HCT116 (cell line): ENCODE results near the gene EVC2.

Source experiments
- CBX3 ChIP-seq: IDR thresholded peaks from 2 replicates; pipeline ENCODE4 v1.6.1; 2012; ENCODE audit warnings: low read depth
- EZH2 ChIP-seq: fragments of 200-600 bp; sonication (generic); IDR thresholded peaks from 2 replicates; pipeline ENCODE4 v1.6.1; 2017; ENCODE audit warnings: antibody characterized with exemption, mixed run types
- EZH2phosphoT487 ChIP-seq: fragments of 200-600 bp; IDR thresholded peaks from 2 replicates; pipeline ENCODE4 v1.6.1; 2018; ENCODE audit warnings: antibody characterized with exemption, borderline replicate concordance
- JUND ChIP-seq: IDR thresholded peaks from 2 replicates; pipeline ENCODE4 v1.6.1; 2012
- POLR2AphosphoS5 ChIP-seq: IDR thresholded peaks from 2 replicates; pipeline ENCODE4 v1.6.1; 2011; ENCODE audit warnings: mild to moderate bottlenecking, low read depth, low read length, moderate library complexity
- SRF ChIP-seq: IDR thresholded peaks from 2 replicates; pipeline ENCODE4 v1.6.1; 2012; ENCODE audit warnings: low read depth

DNA sequence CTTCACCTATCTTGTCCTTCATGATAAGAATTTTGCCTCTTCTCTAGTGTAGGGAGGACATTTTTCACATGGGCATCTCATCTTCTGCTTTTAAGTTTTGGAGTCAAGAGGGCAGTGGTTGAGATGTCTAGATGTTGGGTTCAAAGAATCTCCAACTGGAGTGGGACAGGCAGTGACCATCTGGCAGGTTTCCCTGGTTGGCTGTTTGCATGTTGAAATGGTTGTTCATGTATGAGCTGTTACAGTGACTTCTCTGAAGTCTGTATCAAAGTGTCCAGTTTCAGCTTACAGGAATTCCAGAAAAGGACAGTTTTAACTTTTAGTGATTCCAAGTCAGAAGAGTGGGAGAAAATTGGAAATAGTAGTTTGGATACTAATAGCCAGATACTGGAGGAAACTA, 192.7 kb downstream of the EVC2 start:
- TF ChIP-seq CBX3 = no peak
- no peak for TF ChIP-seq JUND
- no peak for TF ChIP-seq POLR2AphosphoS5
- no peak for TF ChIP-seq EZH2
- no peak for TF ChIP-seq EZH2phosphoT487
- no peak for TF ChIP-seq SRF
